Measurements from ENCODE around the gene NEUROD4. TPM values are rescaled to one million over a fixed set of nuclear protein-coding genes. Genes with fewer than 3 reads are reported as not detected.

The NEUROD4 gene
- total RNA-seq, 4 donors from 2014 or later, result not detected

DNA sequence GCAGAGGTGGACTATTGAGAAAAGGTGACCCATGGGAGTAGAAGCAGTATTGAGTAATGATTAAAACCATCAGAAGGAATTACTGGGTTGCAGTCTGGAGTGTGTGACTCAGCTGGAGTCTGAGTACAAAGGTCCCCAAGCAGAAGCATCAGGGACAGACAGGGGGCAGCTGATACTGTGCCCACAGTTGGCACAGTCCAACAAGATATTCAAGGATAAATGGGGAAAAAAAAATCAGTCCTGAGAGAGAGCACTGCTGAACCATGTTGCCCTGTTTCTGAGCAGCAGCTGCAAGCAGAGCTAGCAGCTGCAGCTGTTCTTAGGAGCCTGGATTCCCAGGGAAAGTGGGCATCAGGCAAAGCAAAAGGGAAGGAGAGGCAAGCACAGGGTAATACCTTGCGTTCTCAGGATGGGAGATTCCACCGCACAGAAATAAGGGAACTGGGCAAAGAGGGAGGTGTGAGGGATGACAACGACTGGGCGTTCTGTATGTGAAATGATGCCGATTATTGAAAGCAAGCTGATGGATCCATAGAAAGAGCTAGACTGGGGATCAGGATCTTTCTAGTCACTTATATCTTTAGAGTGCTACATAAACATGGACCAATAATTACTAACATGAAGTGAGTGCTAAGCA, 17.7 kb downstream of the NEUROD4 start:
- H3K36me3 ChIP-seq, result no peaks in the 10 kb centered on the region
- no peak for ATAC-seq
- DNase-seq, result no peak
- H3K27ac ChIP-seq, result no peak overlapping the region
- H3K4me3 ChIP-seq, result no peak overlapping the region
- no peaks in the 10 kb centered on the region for H3K9me3 ChIP-seq
- TF ChIP-seq POLR2A (IDR thresholded peaks at IDR 0.05), result no peak
- TF ChIP-seq, protein P1, sequence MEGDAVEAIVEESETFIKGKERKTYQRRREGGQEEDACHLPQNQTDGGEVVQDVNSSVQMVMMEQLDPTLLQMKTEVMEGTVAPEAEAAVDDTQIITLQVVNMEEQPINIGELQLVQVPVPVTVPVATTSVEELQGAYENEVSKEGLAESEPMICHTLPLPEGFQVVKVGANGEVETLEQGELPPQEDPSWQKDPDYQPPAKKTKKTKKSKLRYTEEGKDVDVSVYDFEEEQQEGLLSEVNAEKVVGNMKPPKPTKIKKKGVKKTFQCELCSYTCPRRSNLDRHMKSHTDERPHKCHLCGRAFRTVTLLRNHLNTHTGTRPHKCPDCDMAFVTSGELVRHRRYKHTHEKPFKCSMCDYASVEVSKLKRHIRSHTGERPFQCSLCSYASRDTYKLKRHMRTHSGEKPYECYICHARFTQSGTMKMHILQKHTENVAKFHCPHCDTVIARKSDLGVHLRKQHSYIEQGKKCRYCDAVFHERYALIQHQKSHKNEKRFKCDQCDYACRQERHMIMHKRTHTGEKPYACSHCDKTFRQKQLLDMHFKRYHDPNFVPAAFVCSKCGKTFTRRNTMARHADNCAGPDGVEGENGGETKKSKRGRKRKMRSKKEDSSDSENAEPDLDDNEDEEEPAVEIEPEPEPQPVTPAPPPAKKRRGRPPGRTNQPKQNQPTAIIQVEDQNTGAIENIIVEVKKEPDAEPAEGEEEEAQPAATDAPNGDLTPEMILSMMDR (IDR thresholded peaks at IDR 0.05 in 4 of 5, conservative IDR thresholded peaks at IDR 0.05 in 1 of 5), result no peak
- intact Hi-C loops (cut with DNase I; ENCODE audit: low total_unique reads), result no loop called here
- peaks cover 0 to 7% (median 0%) of the 10 kb centered on the region in 3 donors for H3K27me3 ChIP-seq
- in situ Hi-C loops (cut with MboI; ENCODE audit: low sequenced_read_pairs in 4 of 4), result no loop called here
- H3K4me1 ChIP-seq, result no peaks in the 10 kb centered on the region

DNA sequence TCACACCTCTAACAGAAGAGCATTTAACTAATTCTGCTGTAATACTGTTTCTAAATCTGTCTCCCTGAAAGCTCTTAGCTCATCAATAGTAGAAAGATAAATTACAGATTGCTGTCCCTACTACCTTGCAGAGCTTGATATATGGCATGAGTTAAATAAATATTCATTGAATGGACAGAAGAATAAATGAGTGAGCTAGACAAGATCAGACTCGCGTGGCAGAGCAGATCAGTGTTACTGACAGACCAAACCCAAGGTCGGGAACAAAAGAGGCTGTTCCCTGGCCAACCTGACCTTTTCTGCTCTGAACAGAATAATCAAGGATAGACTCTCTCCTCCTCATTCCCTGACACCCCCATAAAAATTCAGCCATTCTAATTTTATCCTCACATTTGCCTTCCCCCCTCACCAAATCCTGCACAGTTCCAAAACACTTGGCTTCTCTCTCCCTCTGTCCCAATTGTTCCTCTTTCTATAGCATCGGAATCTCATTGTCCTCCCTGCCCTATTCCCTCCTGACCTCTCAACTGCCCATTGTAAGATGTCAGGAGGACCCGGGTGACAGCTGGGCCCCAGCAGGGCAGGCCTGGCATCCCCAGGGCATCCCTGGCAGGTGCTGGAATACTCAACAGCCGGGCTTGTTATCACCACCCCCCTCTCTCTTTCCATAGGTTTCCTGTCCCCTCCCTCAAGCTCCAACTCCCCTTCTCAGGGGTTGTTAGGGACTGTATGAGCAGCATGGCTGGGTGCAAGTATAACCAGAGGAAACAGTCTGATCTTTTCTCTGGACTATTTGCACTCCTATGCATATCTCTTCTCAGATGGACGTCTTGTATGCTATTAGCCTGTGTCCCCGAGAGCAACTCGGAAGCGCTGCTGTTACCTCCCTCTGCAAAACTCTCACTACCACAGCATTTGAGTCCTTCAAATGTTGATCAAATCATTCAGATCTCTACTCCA, 19.9 kb downstream of the NEUROD4 start:
- ATAC-seq, result no peak
- TF ChIP-seq, protein P1 (IDR thresholded peaks at IDR 0.05 in 4 of 5, conservative IDR thresholded peaks at IDR 0.05 in 1 of 5), result no peak
- no peak for TF ChIP-seq POLR2A (IDR thresholded peaks at IDR 0.05)
- Histone ChIP-seq H3K4me1 (no peaks in the 10 kb centered on the region), H3K27me3 (peaks cover 0 to 7% (median 0%) of the 10 kb centered on the region in 3 donors), H3K27ac (no peak overlapping the region), H3K4me3 (no peak overlapping the region), H3K9me3 (no peaks in the 10 kb centered on the region), H3K36me3 (no peaks in the 10 kb centered on the region)
- in situ Hi-C loops (cut with MboI; ENCODE audit: low sequenced_read_pairs in 4 of 4) (no loop called here), intact Hi-C loops (cut with DNase I; ENCODE audit: low total_unique reads) (no loop called here)
- no peak for DNase-seq

DNA sequence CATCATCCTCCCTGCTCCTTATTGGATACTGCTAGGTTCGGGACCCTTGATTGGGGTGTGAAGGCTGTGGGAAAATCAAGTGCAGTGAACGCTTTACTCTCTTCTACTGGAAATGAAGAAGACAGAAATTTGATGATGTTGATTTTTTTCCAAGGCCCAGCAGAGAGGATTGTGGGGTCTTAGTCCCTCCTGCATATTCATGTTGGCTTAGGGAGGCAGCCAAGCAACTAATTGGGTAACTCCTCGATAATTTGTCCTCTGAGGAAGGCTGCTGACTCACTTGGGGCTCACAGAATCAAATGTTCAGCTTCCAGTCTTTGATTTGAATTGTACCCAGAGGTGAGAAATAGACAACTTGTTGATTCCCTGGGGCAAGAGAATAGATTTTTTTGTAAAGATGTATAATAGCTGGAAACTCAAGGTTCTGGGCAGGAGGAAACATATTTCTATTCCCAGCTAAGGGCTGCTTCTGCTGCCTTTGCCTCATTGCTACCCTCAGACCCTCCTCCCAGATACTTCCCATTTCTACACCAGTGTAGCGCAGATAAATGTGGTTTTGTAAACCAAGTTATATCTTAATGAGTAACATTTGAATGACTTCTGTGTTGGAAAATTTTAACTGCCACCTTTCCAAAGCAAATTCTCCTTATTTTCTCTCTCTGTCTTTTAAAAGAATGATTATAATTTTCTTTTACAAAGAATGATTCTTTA, 21.7 kb downstream of the NEUROD4 start:
- H3K36me3 ChIP-seq, result no peaks in the 10 kb centered on the region
- DNase-seq, result no peak
- intact Hi-C loops (cut with DNase I; ENCODE audit: low total_unique reads), result no loop called here
- in situ Hi-C loops (cut with MboI; ENCODE audit: low sequenced_read_pairs in 4 of 4), result no loop called here
- peaks cover 0 to 7% (median 0%) of the 10 kb centered on the region in 3 donors for H3K27me3 ChIP-seq
- no peaks in the 10 kb centered on the region for H3K9me3 ChIP-seq
- TF ChIP-seq, protein P1 (IDR thresholded peaks at IDR 0.05 in 4 of 5, conservative IDR thresholded peaks at IDR 0.05 in 1 of 5), result no peak
- no peak for TF ChIP-seq POLR2A (IDR thresholded peaks at IDR 0.05)
- H3K27ac ChIP-seq, result no peak overlapping the region
- H3K4me3 ChIP-seq, result no peak overlapping the region
- no peaks in the 10 kb centered on the region for H3K4me1 ChIP-seq
- ATAC-seq, result no peak

DNA sequence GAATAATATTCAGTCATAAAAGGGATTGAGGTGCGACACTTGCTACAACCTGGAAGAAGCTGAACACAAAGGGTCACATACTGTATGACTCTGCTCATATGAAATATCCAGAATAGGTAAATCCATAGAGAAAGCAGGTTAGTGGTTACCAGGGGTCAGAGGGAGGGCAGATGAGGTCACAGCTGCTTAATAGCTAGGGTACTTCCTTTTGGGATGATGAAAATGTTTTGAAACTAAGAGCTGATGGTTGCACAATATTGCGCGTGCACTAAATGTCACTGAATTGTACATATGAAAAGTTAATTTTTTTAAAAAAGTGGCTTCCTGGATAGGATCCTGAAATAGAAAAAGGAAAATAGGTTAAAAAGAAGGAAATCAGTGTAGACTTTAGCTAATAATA, 23.8 kb downstream of the NEUROD4 start:
- Histone ChIP-seq H3K27ac (no peak overlapping the region), H3K27me3 (peaks cover 0 to 7% (median 0%) of the 10 kb centered on the region in 3 donors), H3K9me3 (no peaks in the 10 kb centered on the region), H3K4me3 (no peak overlapping the region), H3K4me1 (no peaks in the 10 kb centered on the region), H3K36me3 (no peaks in the 10 kb centered on the region)
- DNase-seq, result peak in 1 of 2 donors; percentile 3
- ATAC-seq, result no peak
- in situ Hi-C loops (cut with MboI; ENCODE audit: low sequenced_read_pairs in 4 of 4), result no loop called here
- no peak for TF ChIP-seq POLR2A (IDR thresholded peaks at IDR 0.05)
- TF ChIP-seq, protein P1 (IDR thresholded peaks at IDR 0.05 in 4 of 5, conservative IDR thresholded peaks at IDR 0.05 in 1 of 5), result no peak
- intact Hi-C loops (cut with DNase I; ENCODE audit: low total_unique reads), result no loop called here

Data from gastrocnemius medialis (tissue), 4 donors.